Central memory CD4-positive, alpha-beta T cell (primary cell): ENCODE data around the gene SPACDR.
A peak's percentile ranks its signal among the peaks of the same experiment; 100 is the strongest.
"Not testable (repeated sequence)": the region's sequence is repeated elsewhere in the genome, so short reads cannot be mapped to it uniquely, and the experiment has no call there.

Experiments
- DNase-seq: peaks from one replicate; pipeline ENCODE4 v3.0.0; 2022
- total RNA-seq, 3 experiments: gene quantifications; one replicate each; lab custom pipeline; 2026; lab: John Stamatoyannopoulos, UW

SPACDR gene, protein sequence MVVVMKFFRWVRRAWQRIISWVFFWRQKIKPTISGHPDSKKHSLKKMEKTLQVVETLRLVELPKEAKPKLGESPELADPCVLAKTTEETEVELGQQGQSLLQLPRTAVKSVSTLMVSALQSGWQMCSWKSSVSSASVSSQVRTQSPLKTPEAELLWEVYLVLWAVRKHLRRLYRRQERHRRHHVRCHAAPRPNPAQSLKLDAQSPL
- 0.18 to 0.44 (median 0.39) reads per million in 3 experiments for total RNA-seq

GRCh38 chr7:100464210-100464660 lies at the start of gene SPACDR:
TSS of gene SPACDR (minus strand) at chr7:100464260. CDS start at chr7:100464025, 235 bp downstream.
- no peak for DNase-seq

DNA sequence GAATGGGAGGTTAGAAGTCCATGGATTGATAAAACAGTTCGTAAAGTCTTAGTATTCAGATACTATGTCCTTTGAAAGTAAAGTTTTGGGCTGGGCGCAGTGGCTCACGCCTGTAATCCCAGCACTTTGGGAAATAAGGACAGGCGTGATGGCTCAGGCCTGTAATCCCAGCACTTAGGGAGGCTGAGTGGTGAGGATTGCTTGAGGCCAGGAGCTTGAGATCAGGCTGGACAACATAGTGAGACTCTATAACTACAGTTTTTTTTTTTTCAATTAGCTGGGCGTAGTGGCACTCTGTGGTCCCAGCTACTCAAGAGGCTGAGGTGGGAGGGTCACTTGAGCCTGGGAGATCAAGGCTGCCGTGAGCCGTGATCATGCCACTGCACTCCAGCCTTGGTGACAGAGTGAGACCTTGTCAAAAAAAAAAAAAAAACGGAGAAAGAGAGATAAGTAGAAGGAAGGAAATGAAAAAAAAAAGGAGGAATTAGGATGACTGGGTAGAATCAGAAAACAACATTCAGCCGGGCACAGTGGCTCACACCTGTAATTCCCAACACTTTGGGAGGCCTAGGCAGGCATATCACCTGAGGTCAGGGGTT lies 49.3 kb upstream of the SPACDR start:
- no peak for DNase-seq

DNA sequence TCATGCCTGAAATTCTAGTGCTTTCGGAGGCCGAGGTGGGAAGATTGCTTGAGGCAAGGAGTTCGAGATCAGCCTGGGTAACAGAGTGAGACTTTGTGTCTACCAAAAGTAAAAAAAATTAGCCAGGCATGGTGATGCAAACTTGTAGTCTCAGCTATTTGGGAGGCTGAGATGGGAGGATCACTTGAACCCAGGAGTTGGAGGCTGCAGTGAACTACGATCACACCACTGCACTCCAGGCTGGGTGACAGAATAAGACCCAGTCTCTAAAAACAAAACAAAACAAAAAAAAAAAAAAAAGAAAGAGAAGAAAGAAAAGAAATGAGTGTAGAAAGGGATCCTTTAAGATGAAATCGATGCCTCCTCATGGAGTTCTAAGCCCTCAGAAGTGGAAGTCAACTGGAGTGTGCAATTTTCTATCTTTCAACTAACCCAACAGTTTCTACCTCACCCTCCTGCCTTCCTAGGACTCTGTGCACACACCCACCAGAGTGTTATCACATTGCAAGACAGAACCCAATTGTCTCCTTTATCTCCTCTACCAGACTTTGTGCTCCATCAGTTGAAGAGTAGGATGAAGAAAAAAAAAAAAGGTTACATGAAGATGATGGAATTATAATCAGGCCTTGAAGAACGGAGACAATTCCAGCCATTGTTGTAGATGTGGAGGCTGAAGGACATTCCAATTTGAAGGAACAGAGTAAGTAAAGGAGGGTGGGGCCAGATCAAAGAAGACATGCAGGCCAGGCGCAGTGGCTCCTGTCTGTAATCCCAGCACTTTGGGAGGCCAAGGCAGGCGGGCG lies 46.6 kb upstream of the SPACDR start:
- DNase-seq: no peak

- no peak for DNase-seq
These were observed 45.2 kb upstream of the SPACDR start for GRCh38 chr7:100509231-100509630.

DNA sequence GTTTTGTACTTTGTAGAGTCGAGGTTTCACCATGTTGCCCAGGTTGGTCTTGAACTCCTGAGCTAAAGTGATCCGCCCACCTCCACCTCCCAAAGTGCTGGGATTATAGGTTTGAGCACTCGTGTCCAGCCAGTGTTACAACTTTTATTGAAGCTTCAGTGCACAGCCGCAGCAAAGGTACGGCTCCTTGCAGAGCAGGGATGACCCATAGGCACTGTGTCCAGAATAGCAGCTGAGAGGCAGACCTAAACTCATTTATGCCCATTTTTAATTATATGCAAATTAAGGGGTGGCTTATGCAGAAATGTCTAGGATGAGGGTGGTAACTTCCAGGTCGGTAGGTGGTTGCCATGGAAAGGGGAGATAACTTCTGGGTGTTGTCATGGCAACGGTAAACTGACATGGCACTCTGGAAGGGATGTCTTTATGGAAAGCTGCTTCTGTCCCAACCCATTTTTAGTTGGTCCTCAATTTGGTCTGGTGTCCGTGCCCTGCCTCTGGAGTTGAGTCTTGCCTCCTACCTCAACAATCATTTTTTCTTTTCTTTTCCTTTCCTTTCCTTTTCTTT lies 42.4 kb upstream of the SPACDR start:
- DNase-seq: no peak

DNA sequence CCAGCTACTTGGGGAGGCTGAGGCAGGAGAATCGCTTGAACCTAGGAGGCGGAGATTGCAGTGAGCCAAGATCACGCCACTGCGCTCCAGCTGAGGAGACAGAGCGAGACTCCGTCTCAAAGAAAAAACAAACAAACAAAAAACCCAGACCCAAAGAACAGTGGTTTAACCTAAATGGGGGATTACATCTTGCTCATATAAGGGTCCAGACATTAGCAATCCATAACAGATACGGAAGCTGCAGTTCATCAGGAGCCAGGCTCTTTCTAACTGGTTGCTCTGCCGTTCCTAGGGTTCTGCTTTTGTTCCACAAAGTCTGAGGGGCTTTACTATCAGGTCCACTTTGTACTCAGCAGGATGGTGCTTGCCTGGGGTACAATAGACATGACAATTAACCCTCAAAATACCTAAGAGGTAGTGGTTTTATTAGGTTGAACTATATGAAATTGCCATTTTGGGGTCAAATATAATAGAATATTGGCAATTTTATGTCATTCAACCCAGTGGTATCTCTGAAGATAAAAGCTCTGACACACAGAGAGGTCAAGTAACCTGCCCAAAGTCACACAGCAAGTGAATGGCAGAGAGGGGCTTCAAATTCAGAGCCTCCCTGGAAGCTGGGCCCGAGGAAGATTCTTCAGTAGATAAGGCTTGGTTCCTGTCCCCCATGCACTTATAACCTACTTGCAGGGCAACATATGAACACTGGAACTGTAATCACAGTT lies 41.0 kb upstream of the SPACDR start:
- DNase-seq: no peak

DNA sequence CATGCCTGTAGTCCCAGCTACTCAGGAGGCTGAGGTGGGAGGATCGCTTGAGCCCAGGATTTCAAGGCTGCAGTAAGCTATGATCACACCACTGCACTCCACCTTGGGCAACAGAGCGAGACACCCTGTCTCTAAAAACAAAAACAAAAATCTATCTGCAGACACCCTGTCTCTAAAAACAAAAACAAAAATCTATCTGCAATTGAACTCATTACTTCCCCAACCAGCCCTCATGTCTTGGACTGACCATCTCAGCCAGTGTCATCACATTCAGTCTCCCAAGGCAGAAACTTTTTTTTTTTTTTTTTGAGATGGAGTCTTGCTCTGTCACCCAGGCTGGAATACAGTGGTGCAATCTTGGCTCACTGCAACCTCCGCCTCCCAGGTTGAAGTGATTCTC lies 40.0 kb upstream of the SPACDR start:
- not testable (repeated sequence) for DNase-seq

DNA sequence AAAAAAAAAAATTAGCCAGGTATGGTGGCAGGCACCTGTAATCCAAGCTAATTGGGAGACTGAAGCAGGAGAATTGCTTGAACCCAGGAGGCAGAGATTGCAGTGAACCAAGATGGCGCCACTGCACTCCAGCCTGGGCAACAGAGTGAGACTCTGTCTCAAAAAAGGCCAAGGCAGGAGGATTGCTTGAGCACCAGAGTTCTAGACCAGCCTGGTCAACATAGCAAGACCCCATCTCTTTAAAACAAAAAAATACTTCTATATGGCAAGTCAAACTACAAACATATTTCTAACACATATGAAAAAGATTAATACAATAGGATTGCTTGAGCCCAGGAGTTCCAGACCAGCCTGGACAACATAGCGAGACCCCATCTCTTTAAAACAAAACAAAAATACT lies 36.7 kb upstream of the SPACDR start:
- DNase-seq: not testable (repeated sequence)

DNA sequence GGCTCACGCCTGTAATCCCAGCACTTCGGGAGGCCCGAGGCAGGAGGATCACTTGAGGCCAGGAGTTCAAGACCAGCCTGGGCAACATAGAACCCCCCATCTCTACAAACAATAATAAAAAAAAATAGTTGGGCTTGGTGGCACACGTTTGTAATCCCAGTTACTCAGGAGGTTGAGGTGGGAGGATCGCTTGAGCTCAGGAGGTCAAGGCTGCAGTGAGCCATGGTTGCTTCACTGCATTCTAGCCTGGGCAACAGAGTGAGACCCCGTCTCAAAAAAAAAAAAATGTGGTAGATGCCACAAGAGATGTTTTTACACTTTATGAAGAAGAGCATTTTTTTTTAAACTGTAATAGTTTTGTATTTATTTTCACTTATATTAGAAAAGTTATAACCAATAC lies 32.4 kb upstream of the SPACDR start:
- DNase-seq: no peak

DNA sequence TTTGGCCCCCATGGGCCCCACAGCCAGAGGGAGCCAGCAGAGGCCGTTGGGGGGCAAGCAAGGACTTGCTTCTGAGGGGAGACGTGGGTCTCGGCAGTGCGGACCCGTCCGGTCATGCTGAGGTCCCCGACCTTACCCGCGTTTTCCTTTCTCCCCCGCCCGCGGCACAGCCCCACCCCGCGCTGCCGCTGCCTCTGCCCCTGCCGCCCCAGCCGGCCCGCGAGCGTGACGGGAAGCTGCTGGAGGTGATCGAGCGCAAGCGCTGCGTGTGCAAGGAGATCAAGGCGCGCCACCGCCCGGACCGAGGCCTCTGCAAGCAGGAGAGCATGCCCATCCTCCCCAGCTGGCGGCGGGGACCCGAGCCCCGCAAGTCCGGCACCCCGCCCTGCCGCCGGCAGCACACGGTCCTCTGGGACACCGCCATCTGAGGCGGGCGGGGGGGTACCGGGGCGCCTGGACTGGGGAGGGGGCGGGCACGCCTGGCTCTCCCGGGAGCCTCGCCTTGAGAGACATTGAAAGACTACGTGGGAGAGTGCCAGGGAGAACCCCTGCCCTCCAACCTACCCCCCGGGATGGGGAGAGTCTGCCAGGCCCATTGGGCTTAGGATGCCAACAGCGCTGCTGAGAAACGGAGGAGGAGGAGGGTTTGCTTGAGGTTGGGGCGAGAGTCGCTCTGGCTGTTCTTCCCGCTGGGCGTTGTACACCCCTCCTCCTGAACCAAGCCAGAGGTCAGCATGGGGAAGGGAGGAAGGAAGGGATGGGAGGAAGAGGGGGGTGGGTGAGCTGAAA lies 29.6 kb upstream of the SPACDR start:
- peak; percentile 49 for DNase-seq

DNA sequence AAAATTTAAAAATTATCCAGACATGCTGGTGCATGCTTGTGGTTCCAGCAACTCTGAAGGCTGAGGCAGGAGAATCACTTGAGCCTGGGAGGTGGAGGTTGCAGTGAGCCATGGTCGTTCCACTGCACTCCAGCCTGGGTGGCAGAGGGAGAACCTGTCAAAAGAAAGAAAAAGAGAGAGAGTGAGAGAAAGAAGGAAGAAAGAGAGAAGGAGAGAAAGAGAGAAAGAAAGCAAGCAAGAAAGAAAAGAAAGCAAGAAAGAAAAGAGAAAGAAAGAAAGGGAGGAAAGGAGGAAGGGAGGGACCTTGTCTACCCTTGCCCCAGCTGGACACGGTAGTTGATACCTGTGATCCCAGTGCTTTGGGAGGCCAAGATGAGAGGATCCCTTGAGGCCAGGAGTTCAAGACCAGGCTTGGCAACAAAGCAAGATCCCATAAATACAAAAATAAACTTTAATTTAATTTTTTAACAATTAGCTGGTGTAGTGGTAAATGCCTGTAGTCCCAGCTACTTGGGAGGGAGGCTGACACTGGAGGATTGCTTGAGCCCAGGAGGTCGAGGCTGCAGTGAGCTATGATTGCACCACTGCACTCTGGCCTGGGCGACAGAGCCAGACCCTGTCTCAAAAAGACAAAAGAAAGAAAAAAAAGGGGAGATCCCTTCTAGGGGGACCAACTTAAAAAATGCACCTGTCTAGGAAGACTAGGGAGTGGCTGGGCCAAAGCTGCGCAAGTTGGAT lies 28.8 kb upstream of the SPACDR start:
- DNase-seq: no peak

- DNase-seq: no peak
These were observed 27.1 kb upstream of the SPACDR start for GRCh38 chr7:100491192-100491578.

DNA sequence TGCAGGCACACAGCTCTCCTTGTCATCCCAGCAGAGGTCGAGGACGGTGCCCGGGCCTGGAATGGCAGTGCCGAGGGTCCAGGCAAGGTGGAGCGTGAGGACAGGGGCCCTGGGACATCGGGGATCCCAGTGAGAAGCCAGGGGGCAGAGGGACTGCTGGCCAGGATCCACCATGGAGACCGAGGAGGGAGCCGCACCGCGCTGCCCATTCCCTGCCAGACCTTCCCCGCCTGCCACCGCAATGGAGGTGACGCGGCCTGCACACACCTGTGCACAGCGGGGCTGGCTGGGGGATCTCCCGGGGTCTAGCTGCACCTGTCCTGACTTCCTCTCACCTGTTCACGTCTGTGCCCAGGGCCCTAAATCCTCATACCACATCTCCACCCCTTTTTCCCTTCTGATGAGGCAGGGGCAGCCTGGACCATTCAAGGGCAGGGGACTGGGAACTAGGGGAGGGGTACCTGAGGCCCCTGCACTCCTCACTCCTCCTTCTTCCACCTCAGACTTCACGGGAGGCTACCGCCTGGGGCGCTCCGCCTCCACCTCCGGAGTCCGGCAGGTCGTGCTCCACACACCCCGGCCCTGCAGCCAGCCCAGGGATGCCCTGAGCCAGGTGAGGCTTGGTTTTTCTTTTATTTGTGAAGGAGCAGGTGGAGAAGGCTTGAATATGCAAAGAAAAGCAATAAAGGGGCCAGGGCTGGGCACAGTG lies 26.6 kb upstream of the SPACDR start:
- DNase-seq: no peak

DNA sequence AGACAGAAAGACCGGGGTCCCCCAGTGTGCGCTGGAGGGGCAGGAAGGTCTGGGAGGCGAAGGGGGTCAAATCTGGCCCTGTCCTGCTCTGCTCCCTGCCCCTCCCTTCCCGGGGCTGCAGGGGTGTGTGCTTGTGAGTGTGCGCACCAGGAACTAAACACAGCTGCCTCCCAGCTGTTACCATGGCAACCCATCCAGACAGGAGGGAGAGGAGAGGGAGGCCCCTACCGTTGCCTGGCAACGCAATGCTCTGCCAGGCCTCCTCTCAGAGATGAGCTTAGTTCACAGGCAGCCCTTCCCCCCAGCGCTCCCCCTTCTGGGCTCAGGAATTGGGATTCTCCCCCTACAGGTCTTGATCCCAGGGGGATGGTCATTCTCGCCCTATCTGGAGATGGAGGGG lies 25.8 kb upstream of the SPACDR start:
- peak; percentile 50 for DNase-seq

DNA sequence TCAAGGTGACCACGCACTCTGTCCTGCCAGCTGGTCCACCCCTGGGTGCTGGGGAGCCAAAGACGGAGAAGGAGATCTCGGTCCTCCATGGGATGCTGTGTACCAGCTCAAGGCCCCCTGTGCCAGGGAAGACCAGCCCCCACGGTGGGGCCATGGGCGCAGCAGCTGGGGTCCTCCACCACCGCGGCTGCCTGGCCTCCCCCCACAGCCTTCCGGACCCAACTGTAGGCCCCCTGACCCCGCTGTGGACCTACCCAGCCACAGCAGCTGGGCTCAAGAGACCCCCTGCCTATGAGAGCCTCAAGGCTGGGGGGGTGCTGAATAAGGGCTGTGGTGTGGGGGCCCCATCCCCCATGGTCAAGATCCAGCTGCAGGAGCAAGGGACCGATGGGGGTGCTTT lies 25.1 kb upstream of the SPACDR start:
- no peak for DNase-seq

- no peak for DNase-seq
These were observed 24.5 kb upstream of the SPACDR start for GRCh38 chr7:100488333-100489095.

- DNase-seq: no peak
These were observed 22.8 kb upstream of the SPACDR start for GRCh38 chr7:100486753-100487446.

DNA sequence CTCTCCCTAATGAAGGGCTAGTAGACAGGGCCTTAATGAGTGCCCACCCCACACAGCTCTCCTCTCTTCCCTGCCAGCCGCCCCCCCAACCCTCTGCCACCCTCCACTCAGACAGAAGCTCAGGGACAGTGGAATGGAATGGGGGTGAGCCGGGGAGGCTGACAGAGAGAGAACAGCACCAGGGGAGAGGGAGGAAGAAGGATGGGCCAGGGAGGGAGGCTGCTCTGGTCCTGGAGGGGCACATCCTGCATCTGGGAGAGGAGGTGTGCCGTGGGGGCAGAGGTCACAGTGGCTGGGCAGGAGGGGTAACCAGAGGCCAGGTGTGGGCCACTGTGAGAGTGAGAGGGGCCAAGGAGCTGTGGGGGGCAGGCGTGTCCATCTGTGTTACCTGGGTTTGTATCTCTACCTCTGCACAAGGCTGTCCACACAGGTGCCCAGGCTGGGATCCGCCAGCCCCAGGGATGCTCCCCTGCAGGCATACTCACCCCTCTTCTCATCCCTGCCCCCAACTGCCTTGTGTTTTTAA lies 22.1 kb upstream of the SPACDR start:
- no peak for DNase-seq

GRCh38 chr7:100485471-100485876 lies 21.4 kb upstream of the SPACDR start:
- DNase-seq: no peak
